Left renal pelvis (tissue), 4 donors: ENCODE measurements around the gene PHACTR4. TPM values are rescaled to one million over a fixed set of nuclear protein-coding genes. Genes with fewer than 3 reads are reported as not detected.
"Not testable (repeated sequence)": the region's sequence is repeated elsewhere in the genome, so short reads cannot be mapped to it uniquely, and the experiment has no call there.

ENCODE experiments used
- DNase-seq, 4 donors: peaks; one replicate each; pipeline ENCODE4 v3.0.0-alpha.2; 2013; ENCODE audit warnings: low read depth in 4 of 4, low spot score in 3 of 4
- polyA plus RNA-seq, 4 donors: library from polyadenylated mRNA; unstranded; fragments of 120-200 nt; gene quantifications; one replicate each; pipeline ENCODE4 v1.2.1, GENCODE V29; 2013; ENCODE audit not compliant: insufficient read length in 4 of 4

PHACTR4 gene
- polyA plus RNA-seq, 4 donors = 50.3 to 86.1 (median 81.7) TPM

DNA sequence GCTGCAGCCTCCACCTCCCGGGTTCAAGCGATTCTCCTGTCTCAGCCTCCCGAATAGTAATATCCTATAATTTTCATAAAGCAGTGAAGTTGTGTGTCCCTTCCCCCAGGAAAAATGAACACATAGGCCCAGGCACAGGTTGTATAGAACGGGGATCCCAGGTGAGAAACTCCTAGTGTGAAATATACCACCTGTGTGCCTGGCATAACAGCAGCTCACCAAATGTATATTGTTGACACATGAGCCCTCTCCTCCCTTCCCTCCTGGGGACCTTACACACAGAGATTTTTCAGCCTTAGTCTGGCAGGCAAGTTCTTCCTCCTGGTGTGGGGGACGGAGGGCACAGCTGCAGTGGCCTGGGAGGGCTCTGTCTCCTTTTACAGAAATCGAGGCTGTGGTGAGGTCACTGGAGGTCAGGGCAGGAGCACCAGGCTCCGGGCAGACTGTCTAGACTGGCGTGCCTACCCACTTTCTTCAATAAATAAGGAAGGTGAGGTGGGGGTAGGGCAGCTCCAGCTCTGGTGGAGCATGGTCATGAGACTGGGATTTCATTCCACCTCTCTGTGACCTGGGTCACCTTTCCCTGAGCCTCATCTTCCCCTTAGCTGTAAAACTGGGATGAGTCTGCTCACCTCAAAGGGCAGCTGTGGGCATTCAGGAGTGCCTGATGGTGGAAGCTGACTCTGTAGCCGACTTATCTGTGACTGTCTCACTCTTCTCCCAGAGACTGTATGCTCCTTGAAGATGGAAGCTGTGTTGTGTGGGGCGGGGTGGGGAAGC is 150.6 kb downstream of the PHACTR4 start:
- no peak for DNase-seq

DNA sequence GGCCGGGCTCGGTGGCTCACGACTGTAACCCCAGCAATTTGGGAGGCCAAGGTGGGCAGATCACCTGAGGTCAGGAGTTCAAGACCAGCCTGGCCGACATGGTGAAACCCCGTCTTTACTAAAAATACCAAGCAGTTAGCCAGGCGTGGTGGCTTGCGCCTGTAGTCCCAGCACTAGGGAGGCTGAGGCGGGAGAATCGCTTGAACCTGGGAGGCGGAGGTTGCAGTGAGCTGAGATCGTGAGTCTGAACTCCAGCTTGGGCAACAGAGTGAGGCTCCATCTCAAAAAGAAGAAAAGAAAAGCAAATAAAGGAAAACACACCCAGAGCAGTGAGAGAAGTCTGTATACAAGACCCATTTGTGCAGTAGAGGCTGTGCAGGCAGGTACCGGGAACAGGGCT is 151.3 kb downstream of the PHACTR4 start:
- DNase-seq = not testable (repeated sequence)

DNA sequence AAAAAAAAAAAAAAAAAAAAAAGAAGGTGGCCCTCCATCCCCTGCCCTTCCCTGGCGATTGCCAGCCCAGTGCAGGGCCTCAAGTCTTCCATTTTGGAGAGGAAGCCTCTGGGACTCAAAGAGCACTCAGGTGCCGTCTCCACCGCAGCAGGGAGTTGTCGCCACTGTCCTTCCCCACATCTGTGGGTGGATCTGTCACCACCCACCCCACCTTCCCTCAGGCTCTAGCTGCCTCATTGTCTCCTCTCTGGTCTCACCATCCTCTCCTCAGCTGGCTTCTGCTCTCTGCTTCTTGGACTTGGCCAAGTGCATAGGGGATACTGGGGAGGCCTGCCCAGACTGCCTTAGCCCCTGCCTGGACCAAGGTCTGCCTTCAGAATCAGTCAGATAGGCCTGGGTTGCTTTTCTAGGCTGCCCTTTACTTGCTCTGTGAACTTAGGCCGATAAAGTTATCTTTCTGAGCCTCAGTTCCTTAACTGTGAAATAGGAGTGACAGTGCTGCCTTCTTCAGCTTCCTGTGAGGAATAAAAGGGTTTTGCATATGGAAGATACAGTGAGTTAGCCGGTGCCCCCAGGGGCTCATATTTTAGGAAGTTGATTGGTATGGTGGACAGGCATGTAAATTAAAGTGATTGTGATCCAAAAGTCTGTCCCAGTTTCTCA is 152.1 kb downstream of the PHACTR4 start:
- no peak for DNase-seq

DNA sequence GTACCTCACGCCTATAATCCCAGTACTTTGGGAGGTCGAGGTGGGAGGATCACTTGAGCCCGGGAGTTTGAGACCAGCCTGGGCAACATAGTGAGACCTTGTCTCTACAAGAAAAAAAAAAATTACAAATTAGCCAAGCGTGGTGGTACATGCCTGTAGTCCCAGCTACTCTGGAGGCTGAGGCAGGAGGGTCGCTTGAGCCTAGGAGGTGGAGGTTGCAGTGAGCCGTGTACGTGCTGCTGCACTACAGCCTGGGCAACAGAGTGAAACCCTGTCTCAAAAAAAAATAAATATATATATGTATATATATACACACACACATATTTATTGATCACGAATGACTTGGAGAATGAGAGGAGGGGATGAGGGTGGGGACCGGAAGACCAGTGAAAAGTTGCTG is 153.0 kb downstream of the PHACTR4 start:
- DNase-seq = not testable (repeated sequence)

DNA sequence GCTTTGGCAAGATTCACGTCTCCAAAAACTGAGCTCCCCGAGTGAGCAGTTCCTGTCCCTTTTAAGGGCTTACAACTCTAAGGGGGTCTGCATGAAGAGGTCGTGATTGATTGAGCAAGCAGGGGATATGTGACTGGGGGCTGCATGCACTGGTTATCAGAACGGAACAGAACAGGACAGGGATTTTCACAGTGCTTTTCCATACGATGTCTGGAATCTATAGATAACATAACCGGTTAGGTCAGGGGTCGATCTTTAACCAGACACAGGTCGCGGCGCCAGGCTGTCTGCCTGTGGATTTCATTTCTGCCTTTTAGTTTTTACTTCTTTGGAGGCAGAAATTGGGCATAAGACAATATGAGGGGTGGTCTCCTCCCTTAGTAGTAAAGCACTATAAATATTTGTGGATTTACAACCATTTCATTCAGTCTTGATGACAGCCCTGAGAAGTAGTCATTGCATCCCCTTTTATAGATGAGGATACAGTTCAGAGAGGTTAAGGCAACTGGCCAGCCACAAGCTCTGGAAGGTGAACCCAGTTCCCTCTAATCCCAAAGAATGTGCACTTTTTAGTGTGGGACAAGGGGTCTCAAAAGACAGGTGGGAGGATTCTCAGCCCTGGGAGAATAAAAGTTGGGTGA is 155.6 kb downstream of the PHACTR4 start:
- not testable (repeated sequence) for DNase-seq

DNA sequence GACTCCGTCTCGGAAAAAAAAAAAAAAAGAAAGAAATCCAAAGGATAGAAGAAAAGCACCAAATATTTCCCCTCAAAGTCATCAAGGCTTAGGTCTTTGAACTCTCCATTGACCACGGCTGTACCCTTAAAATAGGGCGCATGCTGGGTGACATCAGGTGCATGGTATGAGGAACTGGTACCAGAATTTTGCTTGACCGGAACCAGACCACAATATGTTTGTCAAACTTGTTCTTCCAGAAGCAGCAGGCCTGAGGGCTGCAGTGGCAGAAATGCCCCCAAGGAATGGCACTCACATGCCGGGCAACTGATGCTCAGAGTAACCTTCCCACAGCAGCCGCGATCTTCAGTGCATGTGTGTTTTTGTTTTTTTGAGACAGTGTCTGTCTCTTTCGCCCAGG is 157.3 kb downstream of the PHACTR4 start:
- no peak for DNase-seq

DNA sequence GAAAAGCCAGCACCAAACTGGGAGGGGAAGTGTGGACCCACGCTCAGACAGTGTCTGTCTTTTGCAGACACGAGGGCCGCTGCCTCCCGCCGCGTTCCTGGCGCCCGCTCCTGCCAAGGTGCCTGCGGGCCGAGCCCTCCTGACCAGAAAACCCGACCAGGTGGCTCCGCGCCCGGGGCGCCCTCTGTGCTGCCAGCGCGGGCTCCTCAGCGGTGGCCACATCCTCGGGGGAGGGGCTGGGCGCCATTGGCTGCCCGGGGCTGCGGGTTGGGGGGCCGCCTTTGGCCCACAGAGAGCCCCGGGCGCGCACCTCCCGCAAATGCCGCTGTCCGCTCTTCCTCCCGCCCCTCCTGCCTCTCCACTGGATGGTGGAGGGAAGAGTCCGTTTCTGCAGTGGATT is 160.9 kb downstream of the PHACTR4 start:
- DNase-seq = no peak

DNA sequence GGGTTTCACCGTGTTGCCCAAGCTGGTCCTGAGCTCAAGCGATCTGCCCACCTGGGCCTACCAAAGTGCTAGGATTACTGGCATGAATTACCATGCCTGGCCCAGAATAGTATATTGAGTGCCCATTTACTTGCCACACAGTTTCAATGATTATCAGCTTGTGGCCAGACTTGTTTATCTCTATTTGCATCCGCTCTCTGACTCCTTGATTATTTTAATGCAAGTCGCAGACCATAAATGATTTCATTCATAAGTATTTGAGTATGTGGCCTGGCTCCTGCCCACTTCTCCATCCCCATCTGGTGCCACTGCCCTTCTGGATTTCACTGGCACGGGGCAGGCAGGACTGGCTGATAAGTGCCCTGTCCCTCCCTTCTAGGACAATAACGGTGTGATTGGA is 165.1 kb downstream of the PHACTR4 start:
- no peak for DNase-seq

DNA sequence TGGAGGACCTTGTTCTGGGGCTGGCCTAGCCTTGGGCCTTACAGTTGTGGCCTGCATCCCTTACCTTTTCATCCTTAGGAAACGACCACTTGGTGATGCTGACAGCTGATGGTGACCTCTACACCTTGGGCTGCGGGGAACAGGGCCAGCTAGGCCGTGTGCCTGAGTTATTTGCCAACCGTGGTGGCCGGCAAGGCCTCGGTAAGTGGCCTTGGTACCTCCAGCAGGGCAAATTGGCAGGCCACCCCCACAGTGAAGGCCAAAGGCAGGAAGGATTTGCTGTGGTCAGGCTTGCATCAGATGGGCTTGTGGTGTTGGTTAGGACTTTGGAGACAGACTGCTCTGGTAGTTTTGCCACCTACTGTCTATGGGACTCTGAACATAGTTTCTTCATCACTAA is 165.6 kb downstream of the PHACTR4 start:
- DNase-seq = no peak

DNA sequence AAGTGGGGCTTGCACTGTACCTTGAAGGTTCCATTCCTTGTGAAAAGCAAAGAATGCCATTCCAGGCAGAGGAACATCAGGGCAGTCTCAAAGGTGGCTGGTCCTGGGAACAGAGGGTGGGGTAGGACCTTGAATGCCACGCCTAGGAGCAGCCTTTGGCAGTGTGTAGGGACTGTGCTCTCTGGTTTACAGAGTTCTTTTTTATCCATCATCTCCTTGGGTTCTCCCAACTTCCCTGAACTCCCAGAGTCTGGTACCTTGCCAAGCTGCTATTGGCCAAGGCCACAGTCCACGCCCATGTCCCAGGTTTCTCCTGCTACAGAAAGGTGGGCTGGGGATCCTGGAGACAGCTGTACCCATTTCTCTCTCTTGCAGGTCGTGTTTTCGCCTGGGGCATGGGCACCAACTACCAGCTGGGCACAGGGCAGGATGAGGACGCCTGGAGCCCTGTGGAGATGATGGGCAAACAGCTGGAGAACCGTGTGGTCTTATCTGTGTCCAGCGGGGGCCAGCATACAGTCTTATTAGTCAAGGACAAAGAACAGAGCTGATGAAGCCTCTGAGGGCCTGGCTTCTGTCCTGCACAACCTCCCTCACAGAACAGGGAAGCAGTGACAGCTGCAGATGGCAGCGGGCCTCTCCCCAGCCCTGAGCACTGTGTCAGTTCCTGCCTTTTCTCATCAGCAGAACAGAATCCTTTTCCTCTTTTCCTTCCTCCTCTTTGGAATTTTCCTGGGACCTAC is 168.1 kb downstream of the PHACTR4 start:
- DNase-seq = no peak

DNA sequence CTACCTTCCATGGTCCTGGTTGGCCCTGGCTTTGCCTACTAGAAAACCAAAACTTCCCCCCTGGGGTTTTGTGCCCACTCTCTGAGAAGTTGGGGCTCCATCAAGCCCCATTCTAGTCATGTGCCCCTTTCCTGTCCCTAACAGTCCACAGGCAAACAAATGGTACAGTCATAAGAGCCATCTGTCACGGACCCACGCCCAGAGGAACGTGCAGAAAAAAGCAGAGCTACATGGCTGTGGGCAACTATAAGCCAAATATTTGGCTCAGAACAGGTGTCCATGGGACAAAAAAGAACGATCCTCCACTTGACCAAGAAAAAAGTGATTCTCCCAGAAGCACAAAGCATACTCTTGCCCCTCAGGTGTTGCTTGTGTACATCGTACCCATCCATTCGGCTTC is 168.7 kb downstream of the PHACTR4 start:
- DNase-seq = no peak

DNA sequence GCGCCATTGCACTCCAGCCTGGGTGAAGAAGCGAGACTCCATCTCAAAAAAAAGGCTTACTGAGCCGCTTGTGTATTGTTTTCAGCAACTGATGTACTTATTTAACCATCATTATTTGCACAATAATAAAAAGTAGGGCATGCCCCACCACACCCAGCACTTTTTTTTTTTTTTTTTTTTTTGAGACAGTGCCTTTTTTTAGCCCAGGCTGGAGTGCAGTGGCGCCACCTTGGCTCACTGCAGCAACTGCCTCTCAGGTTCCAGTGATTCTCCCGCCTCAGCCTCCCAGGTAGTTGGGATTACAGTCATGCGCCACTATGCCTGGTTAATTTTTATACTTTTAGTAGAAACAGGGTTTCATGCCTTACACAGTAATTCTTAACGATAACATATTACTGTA is 171.1 kb downstream of the PHACTR4 start:
- no peak for DNase-seq

DNA sequence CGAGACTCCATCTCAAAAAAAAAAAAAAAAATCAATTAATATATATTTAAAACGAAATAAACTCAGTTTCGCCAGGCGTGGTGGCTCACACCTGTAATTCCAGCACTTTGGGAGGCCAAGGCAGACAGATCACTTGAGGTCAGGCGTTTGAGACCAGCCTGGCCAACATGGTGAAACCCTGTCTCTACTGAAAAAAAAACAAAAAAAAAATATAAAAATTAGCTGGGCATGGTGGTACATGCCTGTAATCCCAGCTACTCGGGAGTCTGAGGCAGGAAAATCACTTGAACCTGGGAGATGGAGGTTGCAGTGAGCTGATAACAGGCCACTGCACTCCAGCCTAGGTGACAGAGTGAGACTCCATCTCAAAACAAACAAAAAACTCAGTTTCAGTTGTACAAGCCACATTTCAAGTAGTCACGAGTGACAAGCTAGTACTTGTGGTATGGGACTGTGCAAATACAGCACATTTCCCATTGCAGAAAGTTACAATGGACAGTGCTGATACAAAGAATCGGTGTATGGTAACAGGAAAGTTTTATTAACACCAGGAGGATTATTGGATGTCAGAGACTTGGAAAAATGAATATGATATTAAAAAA is 172.0 kb downstream of the PHACTR4 start:
- DNase-seq = not testable (repeated sequence)

DNA sequence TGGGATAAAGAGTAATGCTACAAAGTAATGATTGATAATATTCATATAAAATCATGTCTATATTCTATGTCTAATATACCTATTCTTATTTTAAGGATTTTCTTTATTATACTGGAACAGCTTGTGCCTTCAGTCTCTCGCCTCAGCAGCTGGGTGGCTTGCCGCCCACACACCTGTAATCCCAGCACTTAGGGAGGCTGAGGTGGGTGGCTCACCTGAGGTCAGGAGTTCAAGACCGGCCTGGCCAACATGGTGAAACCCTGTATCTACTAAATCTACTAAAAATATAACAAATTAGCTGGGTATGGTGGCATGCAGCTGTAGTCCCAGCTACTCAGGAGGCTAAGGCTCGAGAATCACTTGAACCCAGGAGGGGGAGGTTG is 175.7 kb downstream of the PHACTR4 start:
- DNase-seq = no peak

DNA sequence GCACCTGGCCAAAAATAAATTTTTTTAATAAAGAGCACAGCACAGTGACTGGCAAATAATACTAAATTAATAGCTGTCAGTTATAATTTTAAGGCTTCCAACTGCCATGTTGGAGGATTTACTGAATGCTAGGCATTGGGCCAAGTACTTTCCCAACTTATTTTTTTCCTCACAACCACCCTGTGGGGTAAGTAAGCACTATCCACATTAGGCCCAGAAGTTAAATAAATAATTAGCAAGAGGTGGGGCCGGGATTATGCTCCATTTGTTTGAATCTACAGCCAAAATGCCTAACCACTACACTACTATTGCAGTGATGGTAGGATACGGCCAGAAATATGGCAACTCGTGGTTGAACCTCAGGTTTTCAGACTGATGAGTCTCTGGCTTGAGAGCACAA is 178.8 kb downstream of the PHACTR4 start:
- no peak for DNase-seq

Other genes starting within 250 kb of the PHACTR4 start
- gene PTAFR, start 193.1 kb upstream of the PHACTR4 start, polyA plus RNA-seq = 1 to 10 TPM; 2.1 to 3.3 (median 2.6) TPM
- 100 to 1,000 TPM; 141 to 178 (median 152) TPM for gene DNAJC8, start 136.7 kb upstream of the PHACTR4 start, polyA plus RNA-seq
- gene ATP5IF1, start 133.6 kb upstream of the PHACTR4 start, polyA plus RNA-seq = 100 to 1,000 TPM; 128 to 338 (median 260) TPM
- gene SESN2, start 110.2 kb upstream of the PHACTR4 start, polyA plus RNA-seq = 10 to 100 TPM; 10.4 to 21.7 (median 15.3) TPM
- 10 to 100 TPM; 11.8 to 21.4 (median 19.9) TPM for gene MED18, start 40.7 kb upstream of the PHACTR4 start, polyA plus RNA-seq
- 10 to 100 TPM; 29.4 to 37.9 (median 33.8) TPM for gene RCC1, start 136.3 kb downstream of the PHACTR4 start, polyA plus RNA-seq
- 10 to 100 TPM; 19.8 to 26.3 (median 23.5) TPM for gene TRNAU1AP, start 183.3 kb downstream of the PHACTR4 start, polyA plus RNA-seq
- gene RAB42, start 222.5 kb downstream of the PHACTR4 start, polyA plus RNA-seq = 10 to 100 TPM in 1 of 4 donors, 1 to 10 TPM in 3; 2.6 to 10.6 (median 2.8) TPM